Measurements from ENCODE around the gene C5orf58.

DNA sequence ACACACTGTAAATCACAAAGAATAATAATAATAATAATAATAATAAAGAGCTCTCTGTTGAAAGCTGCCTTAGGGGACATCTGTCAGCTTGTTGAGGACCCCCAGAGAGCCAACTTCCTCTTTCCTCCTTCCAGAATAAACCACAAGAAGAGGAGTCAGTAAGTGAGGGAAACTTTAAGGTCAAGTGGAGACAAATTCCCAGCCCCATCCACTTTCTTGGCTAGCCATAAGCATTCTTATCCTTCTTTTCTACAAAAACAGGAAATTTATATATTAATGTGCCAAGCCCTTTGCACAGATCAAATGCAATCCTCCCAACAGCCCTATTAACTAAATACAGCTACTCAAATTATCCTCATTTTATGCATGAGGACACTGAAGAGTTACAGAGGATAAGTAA, 9.4 kb upstream of the C5orf58 start:
- TF ChIP-seq, protein P1, sequence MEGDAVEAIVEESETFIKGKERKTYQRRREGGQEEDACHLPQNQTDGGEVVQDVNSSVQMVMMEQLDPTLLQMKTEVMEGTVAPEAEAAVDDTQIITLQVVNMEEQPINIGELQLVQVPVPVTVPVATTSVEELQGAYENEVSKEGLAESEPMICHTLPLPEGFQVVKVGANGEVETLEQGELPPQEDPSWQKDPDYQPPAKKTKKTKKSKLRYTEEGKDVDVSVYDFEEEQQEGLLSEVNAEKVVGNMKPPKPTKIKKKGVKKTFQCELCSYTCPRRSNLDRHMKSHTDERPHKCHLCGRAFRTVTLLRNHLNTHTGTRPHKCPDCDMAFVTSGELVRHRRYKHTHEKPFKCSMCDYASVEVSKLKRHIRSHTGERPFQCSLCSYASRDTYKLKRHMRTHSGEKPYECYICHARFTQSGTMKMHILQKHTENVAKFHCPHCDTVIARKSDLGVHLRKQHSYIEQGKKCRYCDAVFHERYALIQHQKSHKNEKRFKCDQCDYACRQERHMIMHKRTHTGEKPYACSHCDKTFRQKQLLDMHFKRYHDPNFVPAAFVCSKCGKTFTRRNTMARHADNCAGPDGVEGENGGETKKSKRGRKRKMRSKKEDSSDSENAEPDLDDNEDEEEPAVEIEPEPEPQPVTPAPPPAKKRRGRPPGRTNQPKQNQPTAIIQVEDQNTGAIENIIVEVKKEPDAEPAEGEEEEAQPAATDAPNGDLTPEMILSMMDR (conservative IDR thresholded peaks at IDR 0.05; ENCODE audit: low read length): no peak
- no peak for TF ChIP-seq EZH2phosphoT487 (IDR thresholded peaks at IDR 0.05; ENCODE audit: borderline replicate concordance)

All from Loucy (cell line).